ENCODE measurements around the gene DPYD.

Gene DPYD

DNA sequence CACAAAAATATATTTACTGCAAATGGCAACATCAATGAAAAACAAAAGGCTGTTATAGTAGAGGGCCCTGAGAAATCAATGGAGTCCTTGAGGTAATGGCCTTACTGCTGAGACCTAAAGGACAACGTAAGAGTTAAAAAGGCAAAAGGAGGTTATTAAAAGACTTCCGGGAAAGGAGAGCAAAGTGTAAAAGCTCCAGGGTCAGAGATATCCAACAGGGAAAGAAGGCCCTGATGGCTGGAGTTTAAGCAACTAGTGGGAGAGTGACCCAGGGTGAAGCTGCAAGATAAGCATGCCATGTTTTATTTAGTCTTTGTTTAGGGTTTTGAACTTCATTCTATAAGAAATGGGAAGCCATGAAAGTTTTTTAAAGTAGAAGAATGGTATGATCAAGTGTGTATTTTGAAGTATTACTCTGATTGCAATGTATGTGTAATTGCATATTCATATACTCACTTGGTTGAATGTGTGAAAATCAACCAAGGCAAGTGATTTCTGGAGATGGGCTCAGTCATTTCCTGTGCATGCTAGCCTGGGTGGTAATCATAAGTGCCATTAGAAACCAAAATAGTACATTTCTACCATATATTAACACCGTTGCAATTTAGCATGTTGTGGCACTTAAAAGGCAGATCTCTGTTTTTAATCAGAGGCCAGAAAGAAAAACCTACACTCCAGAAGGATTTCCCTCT lies 5.3 kb upstream of the DPYD start:
- peaks cover 3% of the 10 kb centered on the region for H3F3A ChIP-seq (ENCODE audit: insufficient read depth, low read length)
- no peaks in the 10 kb centered on the region for H3K9me3 ChIP-seq (replicated peaks; ENCODE audit: insufficient read depth, low read length)
- TF ChIP-seq EZH2phosphoT487 (IDR thresholded peaks at IDR 0.05; ENCODE audit: low read length) (no peak), EZH2 (optimal IDR thresholded peaks at IDR 0.05; ENCODE audit: low read depth, low read length) (no peak)
- TF ChIP-seq, protein P1, sequence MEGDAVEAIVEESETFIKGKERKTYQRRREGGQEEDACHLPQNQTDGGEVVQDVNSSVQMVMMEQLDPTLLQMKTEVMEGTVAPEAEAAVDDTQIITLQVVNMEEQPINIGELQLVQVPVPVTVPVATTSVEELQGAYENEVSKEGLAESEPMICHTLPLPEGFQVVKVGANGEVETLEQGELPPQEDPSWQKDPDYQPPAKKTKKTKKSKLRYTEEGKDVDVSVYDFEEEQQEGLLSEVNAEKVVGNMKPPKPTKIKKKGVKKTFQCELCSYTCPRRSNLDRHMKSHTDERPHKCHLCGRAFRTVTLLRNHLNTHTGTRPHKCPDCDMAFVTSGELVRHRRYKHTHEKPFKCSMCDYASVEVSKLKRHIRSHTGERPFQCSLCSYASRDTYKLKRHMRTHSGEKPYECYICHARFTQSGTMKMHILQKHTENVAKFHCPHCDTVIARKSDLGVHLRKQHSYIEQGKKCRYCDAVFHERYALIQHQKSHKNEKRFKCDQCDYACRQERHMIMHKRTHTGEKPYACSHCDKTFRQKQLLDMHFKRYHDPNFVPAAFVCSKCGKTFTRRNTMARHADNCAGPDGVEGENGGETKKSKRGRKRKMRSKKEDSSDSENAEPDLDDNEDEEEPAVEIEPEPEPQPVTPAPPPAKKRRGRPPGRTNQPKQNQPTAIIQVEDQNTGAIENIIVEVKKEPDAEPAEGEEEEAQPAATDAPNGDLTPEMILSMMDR (IDR thresholded peaks at IDR 0.05; ENCODE audit: low read length): no peak
- H3K9ac ChIP-seq (ENCODE audit: low read length): no peak overlapping the region
- no peak for DNase-seq
- no peaks in the 10 kb centered on the region for H3K36me3 ChIP-seq (replicated peaks; ENCODE audit: insufficient read depth, low read length)
- no peaks in the 10 kb centered on the region for H3K9me2 ChIP-seq (replicated peaks; ENCODE audit: insufficient read depth, low read length)
- no peak overlapping the region for H2AFZ ChIP-seq (ENCODE audit: low read length)
- H3K4me2 ChIP-seq (ENCODE audit: low read depth, low read length): no peak overlapping the region
- H3K4me3 ChIP-seq (ENCODE audit: low read length): no peak overlapping the region
- H3K4me1 ChIP-seq (ENCODE audit: low read length): peaks cover 6% of the 10 kb centered on the region; the same call in 1 of the 2 replicates
- H3K27me3 ChIP-seq (replicated peaks; ENCODE audit: insufficient read depth, low read length): no peaks in the 10 kb centered on the region
- no peaks in the 10 kb centered on the region for H3K79me2 ChIP-seq (ENCODE audit: low read length)
- no peaks in the 10 kb centered on the region for H4K20me1 ChIP-seq (ENCODE audit: insufficient read depth, low read length)
- H3K27ac ChIP-seq (ENCODE audit: low read length): no peak overlapping the region

DNA sequence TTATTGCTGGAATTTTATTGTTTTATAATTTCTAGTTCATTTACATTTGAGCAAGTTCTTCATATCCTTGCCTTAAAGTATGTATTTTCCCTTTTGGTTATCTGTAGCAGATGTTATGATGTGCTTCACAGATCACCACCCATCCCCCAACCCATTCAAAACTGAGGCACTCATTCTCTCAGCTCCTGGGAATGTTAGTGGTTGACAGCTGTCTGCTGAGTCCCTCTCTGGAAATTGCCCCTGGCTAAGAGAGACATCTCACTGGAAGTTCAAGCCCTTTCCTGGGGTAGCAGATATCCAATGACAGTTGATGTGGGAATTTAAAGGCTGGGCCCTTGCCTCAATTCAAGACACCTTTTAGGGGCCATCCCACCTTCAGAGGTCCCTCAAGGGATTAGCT lies 4.3 kb upstream of the DPYD start:
- Histone ChIP-seq H3K9me2 (replicated peaks; ENCODE audit: insufficient read depth, low read length) (no peaks in the 10 kb centered on the region), H3K36me3 (replicated peaks; ENCODE audit: insufficient read depth, low read length) (no peaks in the 10 kb centered on the region), H3K9ac (ENCODE audit: low read length) (no peak overlapping the region), H3K4me3 (ENCODE audit: low read length) (no peak overlapping the region), H4K20me1 (ENCODE audit: insufficient read depth, low read length) (no peaks in the 10 kb centered on the region), H3F3A (ENCODE audit: insufficient read depth, low read length) (peaks cover 10% of the 10 kb centered on the region), H2AFZ (ENCODE audit: low read length) (no peak overlapping the region), H3K9me3 (replicated peaks; ENCODE audit: insufficient read depth, low read length) (no peaks in the 10 kb centered on the region), H3K27me3 (replicated peaks; ENCODE audit: insufficient read depth, low read length) (no peaks in the 10 kb centered on the region), H3K27ac (ENCODE audit: low read length) (no peak overlapping the region), H3K4me2 (ENCODE audit: low read depth, low read length) (no peak overlapping the region), H3K79me2 (ENCODE audit: low read length) (peaks cover 4% of the 10 kb centered on the region), H3K4me1 (ENCODE audit: low read length) (peaks cover 6% of the 10 kb centered on the region; the same call in 1 of the 2 replicates)
- no peak for DNase-seq
- TF ChIP-seq EZH2 (optimal IDR thresholded peaks at IDR 0.05; ENCODE audit: low read depth, low read length) (no peak), EZH2phosphoT487 (IDR thresholded peaks at IDR 0.05; ENCODE audit: low read length) (no peak)
- TF ChIP-seq, protein P1 (IDR thresholded peaks at IDR 0.05; ENCODE audit: low read length): no peak

DNA sequence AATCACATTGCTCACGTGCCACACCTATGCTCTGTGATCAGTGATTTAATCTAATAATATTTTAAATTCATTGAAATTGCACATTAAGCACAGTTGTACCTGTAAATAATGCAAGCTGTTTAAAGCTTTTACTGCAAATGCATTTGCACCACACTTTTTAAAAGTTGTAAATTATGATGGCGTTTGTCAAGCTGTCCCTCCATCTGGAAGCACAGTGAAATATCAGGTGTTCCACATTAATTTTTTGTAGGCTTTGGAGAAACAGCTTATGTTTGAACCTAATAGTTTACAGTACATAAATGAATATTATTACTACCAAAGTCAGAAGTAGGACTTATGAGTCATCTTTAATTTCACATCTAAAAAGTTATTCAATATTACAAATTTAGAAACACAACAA lies 3.0 kb upstream of the DPYD start:
- Histone ChIP-seq H3K79me2 (ENCODE audit: low read length) (peaks cover 18% of the 10 kb centered on the region), H3F3A (ENCODE audit: insufficient read depth, low read length) (peaks cover 10% of the 10 kb centered on the region), H3K4me2 (ENCODE audit: low read depth, low read length) (no peak overlapping the region), H3K27ac (ENCODE audit: low read length) (no peak overlapping the region), H3K36me3 (replicated peaks; ENCODE audit: insufficient read depth, low read length) (no peaks in the 10 kb centered on the region), H3K27me3 (replicated peaks; ENCODE audit: insufficient read depth, low read length) (no peaks in the 10 kb centered on the region), H3K9me3 (replicated peaks; ENCODE audit: insufficient read depth, low read length) (no peaks in the 10 kb centered on the region), H3K4me1 (ENCODE audit: low read length) (peaks cover 6% of the 10 kb centered on the region; the same call in 1 of the 2 replicates), H2AFZ (ENCODE audit: low read length) (no peak overlapping the region), H3K9ac (ENCODE audit: low read length) (no peak overlapping the region), H3K4me3 (ENCODE audit: low read length) (no peak overlapping the region), H3K9me2 (replicated peaks; ENCODE audit: insufficient read depth, low read length) (no peaks in the 10 kb centered on the region), H4K20me1 (ENCODE audit: insufficient read depth, low read length) (no peaks in the 10 kb centered on the region)
- TF ChIP-seq EZH2 (optimal IDR thresholded peaks at IDR 0.05; ENCODE audit: low read depth, low read length) (no peak), EZH2phosphoT487 (IDR thresholded peaks at IDR 0.05; ENCODE audit: low read length) (no peak)
- TF ChIP-seq, protein P1 (IDR thresholded peaks at IDR 0.05; ENCODE audit: low read length): no peak
- no peak for DNase-seq
